WTC11 (cell line): Measurements from ENCODE around the gene ABHD16B.

Experiments
- CREB1 ChIP-seq: sonication (generic); formaldehyde crosslinking; IDR thresholded peaks from 2 replicates; pipeline ENCODE4 v1.8.0; 2023; ENCODE audit warnings: mild to moderate bottlenecking, missing genetic modification reagents
- ETV6 ChIP-seq: sonication (generic); formaldehyde crosslinking; IDR thresholded peaks from 2 replicates; pipeline ENCODE4 v1.8.1; 2022; ENCODE audit warnings: mild to moderate bottlenecking, missing genetic modification reagents
- JUN ChIP-seq: sonication (generic); formaldehyde crosslinking; IDR thresholded peaks from 2 replicates; pipeline ENCODE4 v1.8.0; 2023; ENCODE audit warnings: mild to moderate bottlenecking, missing genetic modification reagents
- NFYB ChIP-seq: sonication (generic); formaldehyde crosslinking; conservative IDR thresholded peaks from 2 replicates; pipeline ENCODE4 v1.8.0; 2022; ENCODE audit warnings: low read depth, missing genetic modification reagents
- NR3C1 ChIP-seq: sonication (generic); formaldehyde crosslinking; conservative IDR thresholded peaks from 2 replicates; pipeline ENCODE4 v1.8.1; 2023; ENCODE audit warnings: low read depth, mild to moderate bottlenecking, missing genetic modification reagents
- ZBTB21 ChIP-seq: sonication (generic); formaldehyde crosslinking; IDR thresholded peaks from 2 replicates; pipeline ENCODE4 v1.8.1; 2023; ENCODE audit warnings: mild to moderate bottlenecking, missing genetic modification reagents, borderline replicate concordance
- TF ChIP-seq, protein P1 (sequence below): fragments of 200-600 bp; IDR thresholded peaks from 2 replicates; pipeline ENCODE4 v1.8.0; 2022; ENCODE audit warnings: antibody characterized with exemption
- TF ChIP-seq, protein P2 (sequence below): fragments of 250-450 bp; sonication (Bioruptor Pico); IDR thresholded peaks from 2 replicates; pipeline ENCODE4 v2.1.2; 2022; ENCODE audit warnings: mild to moderate bottlenecking, moderate library complexity

GRCh38 chr20:63881451-63882226, 20.3 kb downstream of the ABHD16B start:
- TF ChIP-seq, protein P1, sequence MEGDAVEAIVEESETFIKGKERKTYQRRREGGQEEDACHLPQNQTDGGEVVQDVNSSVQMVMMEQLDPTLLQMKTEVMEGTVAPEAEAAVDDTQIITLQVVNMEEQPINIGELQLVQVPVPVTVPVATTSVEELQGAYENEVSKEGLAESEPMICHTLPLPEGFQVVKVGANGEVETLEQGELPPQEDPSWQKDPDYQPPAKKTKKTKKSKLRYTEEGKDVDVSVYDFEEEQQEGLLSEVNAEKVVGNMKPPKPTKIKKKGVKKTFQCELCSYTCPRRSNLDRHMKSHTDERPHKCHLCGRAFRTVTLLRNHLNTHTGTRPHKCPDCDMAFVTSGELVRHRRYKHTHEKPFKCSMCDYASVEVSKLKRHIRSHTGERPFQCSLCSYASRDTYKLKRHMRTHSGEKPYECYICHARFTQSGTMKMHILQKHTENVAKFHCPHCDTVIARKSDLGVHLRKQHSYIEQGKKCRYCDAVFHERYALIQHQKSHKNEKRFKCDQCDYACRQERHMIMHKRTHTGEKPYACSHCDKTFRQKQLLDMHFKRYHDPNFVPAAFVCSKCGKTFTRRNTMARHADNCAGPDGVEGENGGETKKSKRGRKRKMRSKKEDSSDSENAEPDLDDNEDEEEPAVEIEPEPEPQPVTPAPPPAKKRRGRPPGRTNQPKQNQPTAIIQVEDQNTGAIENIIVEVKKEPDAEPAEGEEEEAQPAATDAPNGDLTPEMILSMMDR, result no peak
- TF ChIP-seq NFYB (CRISPR knock-in tag), result no peak
- TF ChIP-seq CREB1 (CRISPR knock-in tag), result no peak
- no peak for TF ChIP-seq JUN (CRISPR knock-in tag)
- no peak for TF ChIP-seq ZBTB21 (CRISPR knock-in tag)
- TF ChIP-seq, protein P2, sequence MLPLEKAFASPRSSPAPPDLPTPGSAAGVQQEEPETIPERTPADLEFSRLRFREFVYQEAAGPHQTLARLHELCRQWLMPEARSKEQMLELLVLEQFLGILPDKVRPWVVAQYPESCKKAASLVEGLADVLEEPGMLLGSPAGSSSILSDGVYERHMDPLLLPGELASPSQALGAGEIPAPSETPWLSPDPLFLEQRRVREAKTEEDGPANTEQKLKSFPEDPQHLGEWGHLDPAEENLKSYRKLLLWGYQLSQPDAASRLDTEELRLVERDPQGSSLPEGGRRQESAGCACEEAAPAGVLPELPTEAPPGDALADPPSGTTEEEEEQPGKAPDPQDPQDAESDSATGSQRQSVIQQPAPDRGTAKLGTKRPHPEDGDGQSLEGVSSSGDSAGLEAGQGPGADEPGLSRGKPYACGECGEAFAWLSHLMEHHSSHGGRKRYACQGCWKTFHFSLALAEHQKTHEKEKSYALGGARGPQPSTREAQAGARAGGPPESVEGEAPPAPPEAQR, result no peak
- TF ChIP-seq NR3C1 (CRISPR knock-in tag), result no peak
- TF ChIP-seq ETV6, result no peak
